Measurements from ENCODE around the gene PDXP. TPM values are rescaled to one million over a fixed set of nuclear protein-coding genes. Genes with fewer than 3 reads are reported as not detected.
"Not testable (repeated sequence)": the region's sequence is repeated elsewhere in the genome, so short reads cannot be mapped to it uniquely, and the experiment has no call there.

Gene PDXP
- total RNA-seq, 1 experiment from 2014 or later: 17.6 TPM

GRCh38 chr22:37654563-37655251 lies 3.8 kb upstream of the PDXP start:
- POLR2A ChIA-PET: no interaction called here
- intact Hi-C loops (cut with micrococcal nuclease; ENCODE audit: unreplicated experiment): no loop called here
- in situ Hi-C loops (cut with HindIII; ENCODE audit: low pct_unique_long_range_greater_than_20kb, low sequenced_read_pairs): no loop called here

GRCh38 chr22:37655252-37655563 lies 3.3 kb upstream of the PDXP start:
- Histone ChIP-seq H3K4me3 (ENCODE audit: low read depth in 2 of 2, low read length in 2 of 2) (no peak overlapping the region), H3K27ac (ENCODE audit: low read length) (no peak overlapping the region), H3K36me3 (ENCODE audit: control insufficient read depth, insufficient read depth, low read length) (no peaks in the 10 kb centered on the region), H3K9me3 (ENCODE audit: control insufficient read depth, insufficient read depth, low read depth, low read length) (no peaks in the 10 kb centered on the region), H3K27me3 (ENCODE audit: control insufficient read depth, insufficient read depth, low read length) (no peaks in the 10 kb centered on the region), H3K4me1 (ENCODE audit: control insufficient read depth, insufficient read depth, low read length) (peaks cover 4% of the 10 kb centered on the region)
- ChIA-PET CTCF (no interaction called here), POLR2A (no interaction called here)
- BruUV-seq (replicated peaks): no TSS peak
- no peak for TF ChIP-seq TCF7L2 (IDR thresholded peaks at IDR 0.05; ENCODE audit: low read depth, low read length)
- TF ChIP-seq, protein P1, sequence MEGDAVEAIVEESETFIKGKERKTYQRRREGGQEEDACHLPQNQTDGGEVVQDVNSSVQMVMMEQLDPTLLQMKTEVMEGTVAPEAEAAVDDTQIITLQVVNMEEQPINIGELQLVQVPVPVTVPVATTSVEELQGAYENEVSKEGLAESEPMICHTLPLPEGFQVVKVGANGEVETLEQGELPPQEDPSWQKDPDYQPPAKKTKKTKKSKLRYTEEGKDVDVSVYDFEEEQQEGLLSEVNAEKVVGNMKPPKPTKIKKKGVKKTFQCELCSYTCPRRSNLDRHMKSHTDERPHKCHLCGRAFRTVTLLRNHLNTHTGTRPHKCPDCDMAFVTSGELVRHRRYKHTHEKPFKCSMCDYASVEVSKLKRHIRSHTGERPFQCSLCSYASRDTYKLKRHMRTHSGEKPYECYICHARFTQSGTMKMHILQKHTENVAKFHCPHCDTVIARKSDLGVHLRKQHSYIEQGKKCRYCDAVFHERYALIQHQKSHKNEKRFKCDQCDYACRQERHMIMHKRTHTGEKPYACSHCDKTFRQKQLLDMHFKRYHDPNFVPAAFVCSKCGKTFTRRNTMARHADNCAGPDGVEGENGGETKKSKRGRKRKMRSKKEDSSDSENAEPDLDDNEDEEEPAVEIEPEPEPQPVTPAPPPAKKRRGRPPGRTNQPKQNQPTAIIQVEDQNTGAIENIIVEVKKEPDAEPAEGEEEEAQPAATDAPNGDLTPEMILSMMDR (IDR thresholded peaks at IDR 0.05): no peak
- TF ChIP-seq, protein P2, sequence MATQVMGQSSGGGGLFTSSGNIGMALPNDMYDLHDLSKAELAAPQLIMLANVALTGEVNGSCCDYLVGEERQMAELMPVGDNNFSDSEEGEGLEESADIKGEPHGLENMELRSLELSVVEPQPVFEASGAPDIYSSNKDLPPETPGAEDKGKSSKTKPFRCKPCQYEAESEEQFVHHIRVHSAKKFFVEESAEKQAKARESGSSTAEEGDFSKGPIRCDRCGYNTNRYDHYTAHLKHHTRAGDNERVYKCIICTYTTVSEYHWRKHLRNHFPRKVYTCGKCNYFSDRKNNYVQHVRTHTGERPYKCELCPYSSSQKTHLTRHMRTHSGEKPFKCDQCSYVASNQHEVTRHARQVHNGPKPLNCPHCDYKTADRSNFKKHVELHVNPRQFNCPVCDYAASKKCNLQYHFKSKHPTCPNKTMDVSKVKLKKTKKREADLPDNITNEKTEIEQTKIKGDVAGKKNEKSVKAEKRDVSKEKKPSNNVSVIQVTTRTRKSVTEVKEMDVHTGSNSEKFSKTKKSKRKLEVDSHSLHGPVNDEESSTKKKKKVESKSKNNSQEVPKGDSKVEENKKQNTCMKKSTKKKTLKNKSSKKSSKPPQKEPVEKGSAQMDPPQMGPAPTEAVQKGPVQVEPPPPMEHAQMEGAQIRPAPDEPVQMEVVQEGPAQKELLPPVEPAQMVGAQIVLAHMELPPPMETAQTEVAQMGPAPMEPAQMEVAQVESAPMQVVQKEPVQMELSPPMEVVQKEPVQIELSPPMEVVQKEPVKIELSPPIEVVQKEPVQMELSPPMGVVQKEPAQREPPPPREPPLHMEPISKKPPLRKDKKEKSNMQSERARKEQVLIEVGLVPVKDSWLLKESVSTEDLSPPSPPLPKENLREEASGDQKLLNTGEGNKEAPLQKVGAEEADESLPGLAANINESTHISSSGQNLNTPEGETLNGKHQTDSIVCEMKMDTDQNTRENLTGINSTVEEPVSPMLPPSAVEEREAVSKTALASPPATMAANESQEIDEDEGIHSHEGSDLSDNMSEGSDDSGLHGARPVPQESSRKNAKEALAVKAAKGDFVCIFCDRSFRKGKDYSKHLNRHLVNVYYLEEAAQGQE (IDR thresholded peaks at IDR 0.05; ENCODE audit: insufficient read depth in 1 of 2, low read depth in 2 of 2, low read length in 1 of 2): no peak
- TF ChIP-seq POLR2AphosphoS5 (IDR thresholded peaks at IDR 0.05; ENCODE audit: low read depth, low read length): no peak
- no peak for TF ChIP-seq SIN3A (IDR thresholded peaks at IDR 0.05; ENCODE audit: borderline replicate concordance, insufficient read depth, low read depth, low read length)
- intact Hi-C loops (cut with micrococcal nuclease; ENCODE audit: unreplicated experiment) (no loop called here), in situ Hi-C loops (cut with HindIII; ENCODE audit: low pct_unique_long_range_greater_than_20kb, low sequenced_read_pairs) (no loop called here)
- DNase-seq (ENCODE audit: low read depth, low spot score): no peak
- no peak for ATAC-seq

More at GRCh38 chr22:37654563-37655251, 3.8 kb upstream of the PDXP start:
- CTCF ChIA-PET: interaction anchor here (0.7 kb wide), 1 partner anchor 574 kb away, joined by 3 read pairs; no protein-coding TSS in a partner anchor
- Histone ChIP-seq H3K4me1 (ENCODE audit: control insufficient read depth, insufficient read depth, low read length) (no peaks in the 10 kb centered on the region), H3K36me3 (ENCODE audit: control insufficient read depth, insufficient read depth, low read length) (no peaks in the 10 kb centered on the region), H3K27me3 (ENCODE audit: control insufficient read depth, insufficient read depth, low read length) (no peaks in the 10 kb centered on the region), H3K27ac (ENCODE audit: low read length) (no peak overlapping the region), H3K4me3 (ENCODE audit: low read depth in 2 of 2, low read length in 2 of 2) (no peak overlapping the region), H3K9me3 (ENCODE audit: control insufficient read depth, insufficient read depth, low read depth, low read length) (no peaks in the 10 kb centered on the region)
- ATAC-seq: no peak
- TF ChIP-seq TCF7L2 (IDR thresholded peaks at IDR 0.05; ENCODE audit: low read depth, low read length): no peak
- BruUV-seq (replicated peaks): no TSS peak
- no peak for DNase-seq (ENCODE audit: low read depth, low spot score)

GRCh38 chr22:37656583-37656982 lies 1.9 kb upstream of the PDXP start:
- H3K27me3 ChIP-seq (ENCODE audit: control insufficient read depth, insufficient read depth, low read length); BruUV-seq (replicated peaks); DNase-seq (ENCODE audit: low read depth, low spot score); H3K4me3 ChIP-seq (ENCODE audit: low read depth in 2 of 2, low read length in 2 of 2); ATAC-seq; CTCF ChIA-PET; H3K27ac ChIP-seq (ENCODE audit: low read length); H3K9me3 ChIP-seq (ENCODE audit: control insufficient read depth, insufficient read depth, low read depth, low read length); H3K36me3 ChIP-seq (ENCODE audit: control insufficient read depth, insufficient read depth, low read length); in situ Hi-C loops (cut with HindIII; ENCODE audit: low pct_unique_long_range_greater_than_20kb, low sequenced_read_pairs); intact Hi-C loops (cut with micrococcal nuclease; ENCODE audit: unreplicated experiment): not testable (repeated sequence)
- H3K4me1 ChIP-seq (ENCODE audit: control insufficient read depth, insufficient read depth, low read length): peaks cover 17% of the 10 kb centered on the region
- POLR2A ChIA-PET: interaction anchor here (0.6 kb wide), 1 partner anchor 270 kb away, joined by 10 read pairs; no protein-coding TSS in a partner anchor

Measured in Panc1 (cell line).